GM18505 (cell line): Measurements from ENCODE around the gene CD99.

Experiments used
- ATAC-seq: cut with Tn5 transposase; IDR thresholded peaks from one replicate; pipeline ENCODE4 v1.9.1; 2021; ENCODE audit not compliant: unreplicated experiment
- POLR2A ChIP-seq: IDR thresholded peaks from 4 replicates; pipeline ENCODE4 v1.6.1; 2011; ENCODE audit warnings: borderline replicate concordance; ENCODE audit not compliant: insufficient read depth, insufficient read length; ENCODE audit errors: extremely low read depth

The CD99 gene

GRCh38 chrX:2690856-2691542 is at the start of gene CD99:
TSS of gene CD99 (plus strand) at chrX:2691295. CDS start at chrX:2691361, 66 bp downstream.
- peak; percentile 89 for ATAC-seq
- TF ChIP-seq POLR2A: peak; percentile 69

GRCh38 chrX:2642146-2642545 is 48.9 kb upstream of the CD99 start:
- ATAC-seq: no peak

GRCh38 chrX:2642791-2643190 is 48.3 kb upstream of the CD99 start:
- TF ChIP-seq POLR2A: no peak
- ATAC-seq: no peak

More at GRCh38 chrX:2642146-2642545, 48.9 kb upstream of the CD99 start:
- no peak for TF ChIP-seq POLR2A

GRCh38 chrX:2643880-2644279 is 47.2 kb upstream of the CD99 start:
- TF ChIP-seq POLR2A: no peak
- ATAC-seq: no peak

- TF ChIP-seq POLR2A: no peak
- no peak for ATAC-seq
Measured at GRCh38 chrX:2645563-2645962, 45.5 kb upstream of the CD99 start.

GRCh38 chrX:2647627-2648026 is 43.5 kb upstream of the CD99 start:
- TF ChIP-seq POLR2A: no peak
- no peak for ATAC-seq

- TF ChIP-seq POLR2A: no peak
- no peak for ATAC-seq
Measured at GRCh38 chrX:2650037-2650436, 41.1 kb upstream of the CD99 start.

GRCh38 chrX:2650865-2651264 is 40.2 kb upstream of the CD99 start:
- no peak for TF ChIP-seq POLR2A
- no peak for ATAC-seq

- TF ChIP-seq POLR2A: no peak
- ATAC-seq: no peak
Measured at GRCh38 chrX:2652106-2652505, 39.0 kb upstream of the CD99 start.

- ATAC-seq: no peak
- TF ChIP-seq POLR2A: no peak
Measured at GRCh38 chrX:2654436-2655340, 36.4 kb upstream of the CD99 start.

- TF ChIP-seq POLR2A: no peak
- ATAC-seq: no peak
Measured at GRCh38 chrX:2656257-2656836, 34.7 kb upstream of the CD99 start.

- TF ChIP-seq POLR2A: no peak
- no peak for ATAC-seq
Measured at GRCh38 chrX:2657532-2658113, 33.5 kb upstream of the CD99 start.

- TF ChIP-seq POLR2A: no peak
- ATAC-seq: no peak
Measured at GRCh38 chrX:2658585-2659292, 32.4 kb upstream of the CD99 start.
